Naive thymus-derived CD8-positive, alpha-beta T cell (primary cell): Measurements from ENCODE around the gene DNER. TPM values are rescaled to one million over a fixed set of nuclear protein-coding genes. Genes with fewer than 3 reads are reported as not detected.
A peak's percentile ranks its signal among the peaks of the same experiment; 100 is the strongest.

Experiments
- ATAC-seq, 2 donors: fragments of 150-1000 bp; cut with Tn5 transposase in 1 of 2; sonication (Bioruptor Pico), chemical (Tn5 transposase) in 1 of 2; 1 replicate in 1 of 2; 2 replicates in 1 of 2; pipeline ENCODE4 v1.10.0; 2021; ENCODE audit warnings: mild to moderate bottlenecking in 2 of 2, moderate library complexity in 2 of 2
- POLR2A ChIA-PET: fragments of 350-600 bp; sonication (Branson Sonifier 250); formaldehyde crosslinking; loops from one replicate; lab custom pipeline; 2021; ENCODE audit warnings: antibody characterized with exemption; lab: Charles Lee
- DNase-seq, 10 donors: peaks; one replicate each; pipeline versions ENCODE4 v3.0.0 to v3.0.0-alpha.2; 2020 to 2022
- H3K27ac Mint-ChIP-seq, 10 donors: one replicate each; pipeline ENCODE4 v1.8.0; 2020 to 2022; ENCODE audit warnings: mild to moderate bottlenecking in 10 of 10, mixed read lengths in 10 of 10, moderate library complexity in 4 of 10, inconsistent platforms in 1 of 10
- H3K27me3 Mint-ChIP-seq, 5 donors: one replicate each; pipeline ENCODE4 v1.8.0; 2021 to 2022; ENCODE audit warnings: mixed read lengths in 5 of 5
- H3K36me3 Mint-ChIP-seq, 3 donors: one replicate each; pipeline ENCODE4 v1.8.0; 2020 to 2022; ENCODE audit warnings: mixed read lengths in 3 of 3, mild to moderate bottlenecking in 2 of 3, inconsistent platforms in 1 of 3
- H3K4me1 Mint-ChIP-seq, 4 donors: one replicate each; pipeline ENCODE4 v1.8.0; 2021 to 2022; ENCODE audit warnings: mixed read lengths in 4 of 4
- H3K4me3 Mint-ChIP-seq, 10 donors: one replicate each; pipeline ENCODE4 v1.8.0; 2020 to 2022; ENCODE audit warnings: mild to moderate bottlenecking in 10 of 10, mixed read lengths in 10 of 10, moderate library complexity in 6 of 10, inconsistent platforms in 1 of 10
- H3K9me3 Mint-ChIP-seq, 9 donors: one replicate each; pipeline ENCODE4 v1.8.0; 2020 to 2022; ENCODE audit warnings: mixed read lengths in 9 of 9, mild to moderate bottlenecking in 3 of 9, inconsistent platforms in 1 of 9, moderate library complexity in 1 of 9
- polyA plus RNA-seq, 3 donors: library from polyadenylated mRNA; unstranded; fragments of 300-500 nt; fragmentation: Illumina TruSeq; gene quantifications; one replicate each; pipeline ENCODE4 v1.2.3, GENCODE V29; 2021
- total RNA-seq, 8 experiments: library from RNA in 2 of 8; stranded (reverse) in 2 of 8; gene quantifications; one replicate each; pipeline ENCODE4 v1.2.3 and lab custom pipeline; 2021 to 2026

The DNER gene
- total and polyA plus RNA-seq, 5 experiments from 2014 or later, result not detected

DNA sequence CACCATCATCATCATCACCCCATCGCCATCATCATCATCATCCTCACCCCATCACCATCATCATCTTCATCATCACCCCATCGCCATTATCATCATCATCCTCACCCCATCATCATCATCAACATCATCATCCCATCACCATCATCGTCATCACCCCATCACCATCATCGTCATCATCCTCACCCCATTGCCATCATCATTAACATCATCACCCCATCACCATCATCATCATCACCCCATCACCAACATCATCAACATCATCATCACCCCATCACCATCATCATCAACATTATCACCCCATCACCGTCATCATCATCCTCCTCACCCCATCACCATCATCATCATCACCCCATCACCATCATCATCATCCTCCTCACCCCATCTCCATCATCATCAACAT is 151.0 kb downstream of the DNER start:
- Mint-ChIP-seq H3K4me1 (no peaks in the 10 kb centered on the region), H3K36me3 (no peaks in the 10 kb centered on the region), H3K27me3 (peaks cover 1 to 12% (median 8%) of the 10 kb centered on the region in 5 donors), H3K27ac (no peak overlapping the region), H3K9me3 (peaks cover 0 to 4% (median 0%) of the 10 kb centered on the region in 9 donors), H3K4me3 (no peak overlapping the region)
- ATAC-seq, result no peak
- POLR2A ChIA-PET, result no interaction called here
- DNase-seq, result no peak

DNA sequence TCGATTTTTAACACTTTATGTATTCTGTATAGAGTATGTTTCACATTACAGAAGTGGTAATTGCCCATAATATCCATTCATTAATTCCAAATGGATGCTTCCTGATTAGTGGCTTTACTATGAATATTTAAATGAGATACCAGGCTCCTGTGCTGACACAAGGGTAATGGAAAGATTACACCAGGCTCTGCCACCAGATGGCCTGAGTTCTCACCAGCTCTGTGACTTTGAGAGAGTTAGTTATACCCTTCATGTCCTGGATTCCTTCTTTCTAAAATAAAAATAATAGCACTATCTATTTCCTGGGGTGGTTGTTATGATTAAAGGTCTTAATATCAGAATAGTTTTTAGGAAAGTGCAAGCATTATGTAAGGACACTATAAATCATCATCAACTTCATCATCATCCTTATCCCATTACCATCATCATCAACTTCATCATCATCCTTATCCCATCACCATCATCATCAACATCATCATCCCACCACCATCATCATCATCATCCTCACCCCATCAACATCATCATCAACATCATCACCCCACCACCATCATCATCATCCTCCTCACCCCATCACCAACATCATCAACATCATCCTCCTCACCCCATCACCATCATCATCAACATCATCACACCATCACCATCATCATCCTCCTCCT is 151.8 kb downstream of the DNER start:
- Mint-ChIP-seq H3K4me3 (no peak overlapping the region), H3K4me1 (no peaks in the 10 kb centered on the region), H3K9me3 (peaks cover 0 to 10% (median 2%) of the 10 kb centered on the region in 9 donors), H3K27ac (no peak overlapping the region), H3K27me3 (peaks cover 1 to 17% (median 5%) of the 10 kb centered on the region in 5 donors), H3K36me3 (no peaks in the 10 kb centered on the region)
- POLR2A ChIA-PET, result no interaction called here
- DNase-seq, result no peak
- no peak for ATAC-seq

DNA sequence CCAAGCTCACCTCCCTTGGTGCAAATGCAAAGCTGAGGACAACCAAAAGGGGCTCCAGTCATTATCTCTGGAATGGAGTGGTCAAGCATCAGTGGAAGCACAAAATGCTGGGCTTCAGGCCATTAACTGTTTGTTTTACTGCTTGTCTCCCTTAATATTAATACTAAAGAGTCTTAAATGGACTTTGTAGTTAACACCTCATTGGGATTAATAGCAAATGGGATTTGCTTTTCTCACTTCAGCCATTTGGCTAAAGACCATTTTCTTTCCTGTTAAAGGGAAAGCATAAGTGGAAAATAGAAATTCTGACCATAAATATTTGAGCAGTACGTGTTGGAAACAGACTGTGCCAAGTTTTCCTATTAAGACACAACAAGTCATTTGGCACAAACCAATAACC is 154.4 kb downstream of the DNER start:
- Mint-ChIP-seq H3K4me1 (no peaks in the 10 kb centered on the region), H3K36me3 (peaks cover 0 to 4% (median 2%) of the 10 kb centered on the region in 3 donors), H3K27me3 (peaks cover 5 to 23% (median 10%) of the 10 kb centered on the region in 5 donors), H3K9me3 (peaks cover 0 to 14% (median 3%) of the 10 kb centered on the region in 9 donors), H3K27ac (no peak overlapping the region), H3K4me3 (no peak overlapping the region)
- POLR2A ChIA-PET, result no interaction called here
- ATAC-seq (no peak), DNase-seq (no peak)

DNA sequence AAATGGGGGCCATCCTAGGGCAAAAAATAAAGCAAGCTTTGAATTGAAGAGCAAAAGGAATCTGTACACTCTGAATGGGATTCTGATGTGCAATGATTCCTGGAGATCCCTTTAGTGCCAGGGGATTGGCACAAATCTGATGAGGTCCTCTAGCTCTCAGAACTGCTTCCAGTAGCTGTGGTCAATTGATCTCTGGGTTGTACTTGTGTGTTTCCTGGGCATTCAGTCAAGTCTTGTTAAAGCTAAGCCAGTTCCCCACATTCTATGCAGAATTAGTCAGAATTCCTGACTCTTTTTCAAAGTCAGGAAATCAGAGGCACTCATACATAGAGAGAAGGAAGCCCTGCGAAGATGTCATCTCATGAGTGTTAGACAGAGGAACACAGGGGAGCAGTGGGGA is 161.3 kb downstream of the DNER start:
- Mint-ChIP-seq H3K4me3 (no peak overlapping the region), H3K27me3 (peaks cover 12 to 40% (median 17%) of the 10 kb centered on the region in 5 donors), H3K9me3 (peaks cover 0 to 12% (median 3%) of the 10 kb centered on the region in 9 donors), H3K4me1 (no peaks in the 10 kb centered on the region), H3K36me3 (peaks cover 0 to 4% (median 2%) of the 10 kb centered on the region in 3 donors), H3K27ac (no peak overlapping the region)
- POLR2A ChIA-PET, result no interaction called here
- no peak for ATAC-seq
- no peak for DNase-seq

DNA sequence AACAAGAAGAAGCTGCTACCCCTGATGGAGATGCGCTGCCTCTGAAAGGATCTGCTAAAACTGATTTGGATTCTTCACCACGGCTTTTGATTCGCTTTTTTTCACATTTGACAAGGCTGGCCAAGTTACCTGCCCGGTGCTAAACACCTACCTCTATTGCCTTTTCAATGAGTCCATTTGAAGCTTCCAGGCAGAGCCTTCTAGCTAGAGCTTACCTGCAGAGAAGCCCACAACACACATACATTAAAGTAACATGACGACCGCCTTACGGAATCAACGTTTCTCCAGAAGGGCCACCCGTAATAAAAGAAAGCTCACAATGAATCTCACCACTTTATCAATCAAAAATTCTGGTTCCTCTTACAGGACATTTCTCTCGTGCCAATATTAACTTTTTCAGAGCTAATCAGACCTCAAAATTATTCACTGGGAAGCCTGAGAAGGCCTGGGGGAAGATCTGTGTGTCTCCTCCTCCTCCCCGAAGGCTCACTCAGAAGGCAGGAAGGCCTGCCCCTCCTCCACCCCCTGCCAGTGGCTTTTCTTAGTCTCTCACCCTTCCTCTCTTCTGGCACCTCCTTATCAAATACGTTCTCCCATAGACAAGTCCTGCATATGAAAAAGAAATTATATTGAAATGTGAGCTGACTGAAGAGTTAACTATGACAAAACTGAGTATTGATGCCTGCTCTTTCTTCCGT is 171.0 kb downstream of the DNER start:
- Mint-ChIP-seq H3K4me3 (no peak overlapping the region), H3K27me3 (peaks cover 3 to 19% (median 7%) of the 10 kb centered on the region in 5 donors), H3K36me3 (no peaks in the 10 kb centered on the region), H3K9me3 (no peaks in the 10 kb centered on the region), H3K4me1 (no peaks in the 10 kb centered on the region), H3K27ac (no peak overlapping the region)
- POLR2A ChIA-PET, result no interaction called here
- DNase-seq (no peak), ATAC-seq (no peak)

DNA sequence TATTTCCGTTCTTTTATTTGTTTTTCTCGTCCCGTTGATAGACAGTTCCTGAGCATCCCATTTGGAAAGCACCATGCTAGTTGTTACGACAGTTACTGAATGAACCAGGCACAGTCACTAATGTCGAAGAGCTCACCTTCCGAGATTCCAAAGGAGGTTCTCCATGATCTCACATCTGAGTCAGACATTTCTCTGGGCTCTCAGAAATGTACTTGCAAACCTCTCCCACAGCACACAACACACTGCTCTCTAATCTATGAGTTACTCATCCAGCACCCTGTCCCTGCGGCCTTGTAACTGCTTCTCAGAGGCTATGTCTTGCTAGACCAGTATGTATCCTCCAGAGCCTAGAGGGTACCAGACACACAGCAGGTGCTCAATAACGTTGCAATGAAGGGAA is 174.7 kb downstream of the DNER start:
- no peak for ATAC-seq
- no peak overlapping the region for H3K4me3 Mint-ChIP-seq
- H3K27me3 Mint-ChIP-seq, result peaks cover 0 to 19% (median 7%) of the 10 kb centered on the region in 5 donors
- no peaks in the 10 kb centered on the region for H3K9me3 Mint-ChIP-seq
- H3K36me3 Mint-ChIP-seq, result no peaks in the 10 kb centered on the region
- H3K27ac Mint-ChIP-seq, result no peak overlapping the region
- no peaks in the 10 kb centered on the region for H3K4me1 Mint-ChIP-seq
- POLR2A ChIA-PET, result no interaction called here
- DNase-seq, result no peak

DNA sequence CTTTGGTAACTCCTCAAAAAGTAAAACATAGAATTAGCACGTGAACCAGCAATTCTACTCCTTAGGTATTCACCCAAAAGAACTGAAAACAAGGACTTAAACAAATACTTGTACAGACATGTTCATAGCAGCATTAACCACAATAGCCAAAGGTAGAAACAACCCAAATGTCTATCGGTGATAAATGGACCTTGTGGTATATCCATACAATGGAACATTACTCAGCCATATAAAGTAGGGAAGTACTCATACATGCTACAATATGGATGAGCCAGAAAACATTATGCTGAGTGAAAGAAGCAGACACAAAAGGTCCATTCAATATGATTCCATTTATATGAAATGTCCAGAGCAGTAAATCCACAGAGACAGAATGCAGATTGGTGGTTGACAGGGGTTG is 182.8 kb downstream of the DNER start:
- Mint-ChIP-seq H3K27me3 (peaks cover 0 to 4% (median 0%) of the 10 kb centered on the region in 5 donors), H3K4me1 (no peaks in the 10 kb centered on the region), H3K9me3 (peaks cover 0 to 21% (median 9%) of the 10 kb centered on the region in 9 donors), H3K36me3 (no peaks in the 10 kb centered on the region), H3K27ac (no peak overlapping the region), H3K4me3 (no peak overlapping the region)
- ATAC-seq (no peak), DNase-seq (no peak)
- POLR2A ChIA-PET, result no interaction called here

DNA sequence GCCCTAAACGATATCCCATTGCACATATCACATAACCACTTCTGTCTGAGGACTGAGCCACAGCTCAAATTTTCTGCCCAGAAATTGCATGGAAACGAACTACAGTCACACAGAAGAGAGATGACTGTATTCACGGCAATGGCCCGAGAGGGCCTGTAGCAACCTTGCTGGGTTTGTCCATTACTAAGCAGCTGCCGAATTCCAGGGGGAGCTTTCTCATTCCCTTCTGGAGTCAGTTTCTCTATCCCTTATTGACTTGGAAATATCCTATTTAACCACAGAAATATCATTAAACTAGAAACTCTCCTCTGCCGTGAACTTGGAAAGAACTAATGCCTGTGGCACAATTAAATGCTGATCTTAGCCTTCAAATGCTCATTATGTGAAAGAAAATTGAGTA is 183.9 kb downstream of the DNER start:
- POLR2A ChIA-PET, result no interaction called here
- Mint-ChIP-seq H3K27ac (no peak overlapping the region), H3K4me1 (no peaks in the 10 kb centered on the region), H3K27me3 (peaks cover 0 to 4% (median 0%) of the 10 kb centered on the region in 5 donors), H3K36me3 (no peaks in the 10 kb centered on the region), H3K4me3 (no peak overlapping the region), H3K9me3 (peaks cover 0 to 21% (median 9%) of the 10 kb centered on the region in 9 donors)
- DNase-seq (no peak), ATAC-seq (no peak)

DNA sequence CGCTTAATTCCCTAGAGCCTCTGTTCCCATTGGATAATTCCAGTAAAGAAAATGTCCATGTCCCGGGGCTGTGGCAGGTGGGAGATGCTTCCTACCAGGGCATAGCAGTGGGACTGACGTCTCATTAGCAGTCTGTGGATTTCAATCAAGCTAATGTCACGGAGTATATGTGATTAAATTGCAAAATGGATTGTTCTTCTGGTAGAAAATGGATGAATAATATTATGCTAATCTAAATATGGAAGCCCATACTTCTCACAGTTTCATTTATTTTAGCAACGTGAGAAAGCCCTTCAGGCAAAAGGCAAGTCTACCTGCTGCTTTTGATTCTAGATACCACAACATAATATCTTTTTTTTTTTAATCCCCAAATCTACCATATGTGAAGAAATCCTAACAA is 185.5 kb downstream of the DNER start:
- ATAC-seq (no peak), DNase-seq (no peak)
- POLR2A ChIA-PET, result no interaction called here
- Mint-ChIP-seq H3K4me3 (peak overlapping the region in 1 of 10 donors; percentile 8), H3K9me3 (peaks cover 0 to 21% (median 9%) of the 10 kb centered on the region in 9 donors), H3K27me3 (peaks cover 0 to 6% (median 3%) of the 10 kb centered on the region in 5 donors), H3K36me3 (no peaks in the 10 kb centered on the region), H3K4me1 (no peaks in the 10 kb centered on the region), H3K27ac (no peak overlapping the region)

DNA sequence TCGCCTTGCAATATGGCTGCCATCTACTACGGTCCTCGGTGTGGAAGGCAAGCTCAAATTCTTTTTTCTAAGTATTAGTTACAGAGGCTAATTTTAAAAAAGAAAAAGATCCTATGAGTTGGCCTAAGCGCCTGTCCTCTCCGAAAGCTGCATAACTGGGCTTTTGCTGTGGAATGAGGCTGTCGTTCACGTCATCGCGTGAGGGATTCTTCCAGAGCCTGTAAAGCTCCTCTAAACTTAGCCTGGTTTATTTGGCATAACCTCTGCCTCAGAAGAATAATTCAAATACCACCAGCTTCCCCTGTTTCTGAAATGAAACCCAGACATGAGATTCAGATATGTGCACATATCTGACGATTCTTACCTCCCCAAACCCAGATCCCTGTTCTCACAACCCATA is 187.4 kb downstream of the DNER start:
- POLR2A ChIA-PET, result no interaction called here
- H3K4me1 Mint-ChIP-seq, result no peaks in the 10 kb centered on the region
- no peak overlapping the region for H3K27ac Mint-ChIP-seq
- no peak for DNase-seq
- no peaks in the 10 kb centered on the region for H3K36me3 Mint-ChIP-seq
- H3K9me3 Mint-ChIP-seq, result peaks cover 0 to 13% (median 4%) of the 10 kb centered on the region in 9 donors
- ATAC-seq, result no peak
- H3K27me3 Mint-ChIP-seq, result peaks cover 0 to 6% (median 3%) of the 10 kb centered on the region in 5 donors
- no peak overlapping the region for H3K4me3 Mint-ChIP-seq

DNA sequence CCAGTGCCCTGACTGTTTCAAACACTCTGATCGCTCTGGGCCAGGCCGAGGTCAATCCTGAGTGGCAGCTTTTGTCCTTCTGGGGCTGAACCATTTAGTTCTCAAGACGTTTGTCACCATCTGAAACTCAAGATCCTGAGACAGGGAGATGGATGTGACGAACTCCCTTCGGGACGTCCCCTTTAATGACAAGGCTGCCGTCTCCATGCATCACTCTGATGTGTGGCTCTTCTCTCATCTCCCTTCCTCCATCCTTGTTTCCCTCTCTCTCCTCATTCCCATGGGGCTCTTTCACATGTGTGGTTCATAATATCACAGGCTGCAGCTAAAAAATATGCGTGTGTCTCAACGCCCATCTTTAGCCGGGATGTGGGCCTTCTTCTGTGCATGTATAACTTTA is 189.6 kb downstream of the DNER start:
- ATAC-seq (no peak), DNase-seq (no peak)
- Mint-ChIP-seq H3K36me3 (no peaks in the 10 kb centered on the region), H3K4me1 (no peaks in the 10 kb centered on the region), H3K27me3 (peaks cover 3 to 14% (median 6%) of the 10 kb centered on the region in 5 donors), H3K27ac (no peak overlapping the region), H3K4me3 (no peak overlapping the region), H3K9me3 (peaks cover 0 to 3% (median 0%) of the 10 kb centered on the region in 9 donors)
- POLR2A ChIA-PET, result no interaction called here

DNA sequence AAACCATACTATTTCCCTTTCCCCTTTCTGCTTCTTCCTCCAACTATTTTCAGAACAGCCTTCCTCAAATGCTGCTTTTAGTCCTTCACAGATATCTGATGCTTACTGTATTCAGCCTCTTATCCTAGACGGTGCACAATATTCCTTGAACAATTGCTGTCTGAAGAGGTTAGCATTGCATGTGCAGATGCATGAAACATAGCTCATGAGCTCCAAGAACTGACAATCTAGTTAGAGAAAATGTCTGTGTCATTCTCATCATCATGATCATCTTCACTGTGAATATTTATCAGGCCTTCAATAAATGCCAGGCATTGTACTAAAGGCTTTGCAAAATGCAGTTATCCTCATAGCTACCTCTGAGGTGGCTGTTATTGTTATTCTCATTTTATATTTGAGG is 190.7 kb downstream of the DNER start:
- Mint-ChIP-seq H3K27ac (no peak overlapping the region), H3K4me1 (no peaks in the 10 kb centered on the region), H3K9me3 (peaks cover 0 to 2% (median 0%) of the 10 kb centered on the region in 9 donors), H3K4me3 (no peak overlapping the region), H3K27me3 (peaks cover 3 to 16% (median 5%) of the 10 kb centered on the region in 5 donors), H3K36me3 (no peaks in the 10 kb centered on the region)
- DNase-seq (no peak), ATAC-seq (no peak)
- POLR2A ChIA-PET, result no interaction called here

DNA sequence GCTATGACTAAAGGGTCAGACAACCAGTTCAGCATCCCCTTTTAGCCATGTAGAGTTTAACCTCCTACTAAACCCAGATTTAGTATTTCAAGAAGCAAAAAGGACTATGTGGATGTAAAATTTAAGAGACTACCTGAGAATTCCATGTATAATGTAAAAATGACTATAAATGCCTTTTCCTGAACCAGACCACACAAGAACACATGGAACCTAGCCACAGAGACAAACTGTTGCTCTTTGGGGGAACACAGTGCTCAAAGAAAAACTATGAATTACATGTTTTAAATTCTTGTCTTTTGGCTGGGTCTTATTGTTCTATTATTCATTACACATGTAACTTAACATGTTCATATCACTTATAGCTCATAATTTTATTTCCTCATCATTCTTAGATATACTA is 192.8 kb downstream of the DNER start:
- POLR2A ChIA-PET, result no interaction called here
- Mint-ChIP-seq H3K27me3 (peaks cover 5 to 16% (median 7%) of the 10 kb centered on the region in 5 donors), H3K36me3 (no peaks in the 10 kb centered on the region), H3K27ac (no peak overlapping the region), H3K4me1 (no peaks in the 10 kb centered on the region), H3K4me3 (no peak overlapping the region), H3K9me3 (peaks cover 0 to 3% (median 0%) of the 10 kb centered on the region in 9 donors)
- no peak for DNase-seq
- ATAC-seq, result no peak
